Retinal pigment epithelial cell (primary cell): ENCODE measurements around the gene SNX21.
"Not testable (repeated sequence)": the region's sequence is repeated elsewhere in the genome, so short reads cannot be mapped to it uniquely, and the experiment has no call there.

Experiments
- DNase-seq: peaks from one replicate; pipeline ENCODE4 v3.0.0-alpha.2; 2010; ENCODE audit warnings: low read depth
- H3K4me3 ChIP-seq: 2 replicates; pipeline ENCODE4 v1.5.1; 2011; ENCODE audit warnings: mild to moderate bottlenecking, low read length, control low read depth, moderate library complexity
- TF ChIP-seq, protein P1 (sequence below): conservative IDR thresholded peaks from 2 replicates; pipeline ENCODE4 v1.5.1; 2011; ENCODE audit warnings: low read depth, low read length, control low read depth, inconsistent platforms

SNX21 gene

DNA sequence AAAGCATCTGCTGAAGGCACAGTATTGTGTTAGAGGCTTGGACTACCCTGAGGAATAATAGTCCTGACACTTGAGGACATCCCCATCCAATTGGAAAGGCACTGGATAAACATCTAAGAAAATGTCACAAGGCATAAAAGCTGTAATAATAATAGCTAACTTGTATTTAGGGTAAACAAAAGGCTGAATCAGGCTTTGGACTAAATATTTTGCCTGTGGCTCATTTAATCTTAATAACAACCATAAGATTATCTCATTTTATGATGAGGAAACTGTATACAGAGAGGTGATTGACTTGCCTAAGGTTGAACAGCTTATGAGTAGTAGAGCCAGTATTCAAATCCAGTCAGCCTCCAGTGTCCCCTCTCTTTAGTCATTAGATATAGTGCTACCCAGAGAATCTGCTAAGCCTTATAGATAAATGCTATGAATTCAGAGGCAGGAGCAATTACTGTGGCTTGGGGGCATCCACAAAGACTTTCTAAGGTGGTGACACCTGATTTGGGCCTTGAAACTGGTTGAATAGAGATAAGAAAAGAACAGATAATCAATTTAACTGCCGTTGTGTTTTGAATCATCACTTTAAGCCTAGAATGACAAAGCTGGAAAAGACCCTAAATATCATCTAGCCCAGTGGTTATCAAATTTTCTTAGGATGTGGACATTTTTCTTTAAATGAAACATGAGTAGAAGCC, 40.0 kb downstream of the SNX21 start:
- DNase-seq, result no peak
- TF ChIP-seq, protein P1, sequence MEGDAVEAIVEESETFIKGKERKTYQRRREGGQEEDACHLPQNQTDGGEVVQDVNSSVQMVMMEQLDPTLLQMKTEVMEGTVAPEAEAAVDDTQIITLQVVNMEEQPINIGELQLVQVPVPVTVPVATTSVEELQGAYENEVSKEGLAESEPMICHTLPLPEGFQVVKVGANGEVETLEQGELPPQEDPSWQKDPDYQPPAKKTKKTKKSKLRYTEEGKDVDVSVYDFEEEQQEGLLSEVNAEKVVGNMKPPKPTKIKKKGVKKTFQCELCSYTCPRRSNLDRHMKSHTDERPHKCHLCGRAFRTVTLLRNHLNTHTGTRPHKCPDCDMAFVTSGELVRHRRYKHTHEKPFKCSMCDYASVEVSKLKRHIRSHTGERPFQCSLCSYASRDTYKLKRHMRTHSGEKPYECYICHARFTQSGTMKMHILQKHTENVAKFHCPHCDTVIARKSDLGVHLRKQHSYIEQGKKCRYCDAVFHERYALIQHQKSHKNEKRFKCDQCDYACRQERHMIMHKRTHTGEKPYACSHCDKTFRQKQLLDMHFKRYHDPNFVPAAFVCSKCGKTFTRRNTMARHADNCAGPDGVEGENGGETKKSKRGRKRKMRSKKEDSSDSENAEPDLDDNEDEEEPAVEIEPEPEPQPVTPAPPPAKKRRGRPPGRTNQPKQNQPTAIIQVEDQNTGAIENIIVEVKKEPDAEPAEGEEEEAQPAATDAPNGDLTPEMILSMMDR, result no peak
- H3K4me3 ChIP-seq, result no peak overlapping the region

DNA sequence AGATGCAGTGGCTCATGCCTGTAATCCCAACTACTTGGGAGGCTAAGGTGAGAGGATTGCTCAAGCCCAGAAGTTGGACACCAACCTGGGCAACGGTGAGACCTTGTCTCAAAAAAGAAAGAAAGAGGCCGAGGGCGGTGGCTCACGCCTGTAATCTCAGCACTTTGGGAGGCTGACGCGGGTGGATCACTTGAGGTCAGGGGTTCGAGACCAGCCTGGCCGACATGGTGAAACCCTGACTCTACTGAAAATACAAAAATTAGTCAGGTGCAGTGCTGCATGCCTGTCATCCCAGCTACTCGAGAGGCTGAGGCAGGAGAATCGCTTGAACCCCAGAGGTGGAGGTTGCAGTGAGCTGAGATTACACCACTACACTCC, 40.5 kb downstream of the SNX21 start:
- H3K4me3 ChIP-seq, DNase-seq: not testable (repeated sequence)

DNA sequence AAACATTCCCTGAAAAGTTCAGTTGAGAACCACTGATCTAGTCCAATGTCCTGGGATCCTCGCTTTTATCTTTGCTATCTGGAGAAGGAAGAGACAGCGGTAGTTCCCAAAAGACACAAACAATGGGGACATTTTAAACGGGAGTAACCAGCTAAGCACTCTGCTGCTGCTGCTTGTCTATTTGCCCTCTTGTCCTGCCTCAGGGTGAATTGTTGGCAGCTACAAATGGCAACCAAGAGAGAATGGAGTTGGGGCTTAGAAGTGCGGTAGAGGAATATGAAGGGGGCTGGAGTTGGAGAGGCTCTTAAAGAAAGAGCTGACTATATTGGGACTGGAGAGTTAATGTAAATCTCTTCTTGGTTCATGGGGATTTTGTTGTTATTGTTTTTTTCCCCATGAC, 41.0 kb downstream of the SNX21 start:
- TF ChIP-seq, protein P1, result no peak
- no peak overlapping the region for H3K4me3 ChIP-seq
- no peak for DNase-seq

DNA sequence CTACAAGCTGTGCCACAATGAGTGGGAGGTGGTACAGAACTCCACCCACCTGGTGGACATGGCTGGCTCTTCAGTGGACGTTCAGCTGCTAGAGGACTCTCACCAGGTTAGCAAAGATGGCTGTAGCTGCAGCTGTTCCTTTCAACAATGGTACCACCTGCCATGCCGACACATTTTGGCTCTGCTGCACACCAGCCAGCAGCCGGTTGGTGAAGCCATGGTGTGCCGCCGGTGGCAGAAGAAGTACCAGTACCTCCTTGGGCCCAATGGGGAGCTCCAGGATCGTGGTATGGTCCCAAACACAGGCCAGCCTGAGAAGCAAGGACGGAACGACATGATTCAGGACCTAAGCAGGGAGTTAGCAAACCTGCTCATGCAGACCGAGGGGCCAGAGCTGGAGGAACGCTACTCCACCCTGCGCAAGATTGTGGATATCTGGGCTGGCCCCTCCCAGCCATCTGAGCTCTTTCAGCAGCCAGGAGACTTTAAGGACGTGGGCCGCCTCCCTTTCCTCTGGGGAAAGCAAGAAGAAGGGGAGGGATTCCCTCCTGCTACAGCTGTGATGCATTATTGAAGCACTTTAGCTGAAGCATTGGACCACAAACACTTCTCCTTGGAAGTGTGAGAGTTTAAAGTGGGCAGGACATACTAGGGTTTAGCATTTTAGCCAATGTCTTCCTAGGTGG, 44.6 kb downstream of the SNX21 start:
- TF ChIP-seq, protein P1, result no peak
- no peak for DNase-seq
- no peak overlapping the region for H3K4me3 ChIP-seq

DNA sequence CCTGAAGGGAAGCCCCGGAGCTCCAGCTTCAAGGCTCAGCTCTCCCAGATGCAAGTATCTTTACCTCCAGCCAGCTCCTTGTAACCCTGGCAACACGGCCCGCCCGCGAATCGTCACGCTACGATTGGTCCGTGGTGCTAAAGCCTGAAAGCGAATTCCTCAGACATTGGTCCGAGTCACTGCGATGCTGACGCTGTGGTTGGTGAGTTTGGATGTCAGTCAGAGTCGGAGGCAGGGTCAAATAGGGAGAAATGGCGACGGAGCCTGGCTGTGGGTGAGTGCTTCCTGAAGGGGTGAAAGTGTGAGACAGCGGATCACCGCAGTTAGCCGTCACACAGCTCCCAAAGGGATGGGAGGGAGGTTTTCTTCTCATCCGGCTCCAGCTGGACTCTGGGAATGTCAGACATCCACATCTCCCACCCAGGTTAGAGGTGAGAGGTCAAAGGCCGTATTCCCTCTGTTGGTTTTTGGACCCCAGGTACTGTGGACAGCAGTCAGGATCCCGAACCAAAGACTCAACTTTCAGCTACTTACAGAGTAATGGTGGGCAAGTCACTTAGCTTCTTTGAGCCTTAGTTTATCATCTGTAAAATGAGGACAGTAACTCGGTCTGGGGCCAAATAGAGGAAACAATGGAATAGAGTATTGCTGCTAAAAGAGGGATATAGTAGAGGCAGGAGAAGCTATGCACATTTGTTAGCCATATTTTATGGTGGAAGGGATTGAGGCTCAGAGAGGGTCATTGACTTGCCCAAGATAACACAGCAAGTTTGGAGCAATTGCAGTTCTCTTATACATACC, 47.6 kb downstream of the SNX21 start, which contains the start of gene ZSWIM1:
ZSWIM1 (plus strand) TSS at position 240 of the 801 bp plus-strand sequence. CDS start 1,366 bp downstream, outside the sequence.
- H3K4me3 ChIP-seq, result peak within 1 kb of the TSS; percentile 88
- DNase-seq, result peak; percentile 94
- TF ChIP-seq, protein P1, result no peak

DNA sequence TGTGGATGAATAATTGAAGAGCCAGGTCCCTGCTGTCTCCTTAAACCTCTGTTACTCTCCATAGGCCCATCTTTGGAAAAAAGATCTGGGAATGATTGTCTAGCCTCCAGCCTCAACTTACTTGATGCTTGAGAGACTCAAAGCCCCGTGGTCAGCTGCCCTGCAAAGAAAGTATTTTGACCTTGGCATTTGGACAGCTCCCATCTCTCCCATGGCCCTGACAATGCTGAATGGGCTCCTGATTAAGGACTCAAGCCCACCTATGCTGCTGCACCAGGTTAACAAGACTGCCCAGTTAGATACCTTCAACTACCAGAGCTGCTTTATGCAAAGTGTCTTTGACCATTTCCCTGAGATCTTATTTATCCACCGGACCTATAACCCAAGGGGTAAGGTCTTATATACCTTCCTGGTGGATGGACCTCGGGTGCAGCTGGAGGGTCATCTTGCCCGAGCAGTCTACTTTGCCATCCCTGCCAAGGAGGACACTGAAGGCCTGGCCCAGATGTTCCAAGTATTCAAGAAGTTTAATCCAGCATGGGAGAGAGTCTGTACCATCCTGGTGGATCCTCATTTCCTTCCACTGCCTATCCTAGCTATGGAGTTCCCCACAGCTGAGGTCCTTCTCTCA, 49.0 kb downstream of the SNX21 start:
- TF ChIP-seq, protein P1, result no peak
- DNase-seq, result no peak
- H3K4me3 ChIP-seq, result no peak overlapping the region

DNA sequence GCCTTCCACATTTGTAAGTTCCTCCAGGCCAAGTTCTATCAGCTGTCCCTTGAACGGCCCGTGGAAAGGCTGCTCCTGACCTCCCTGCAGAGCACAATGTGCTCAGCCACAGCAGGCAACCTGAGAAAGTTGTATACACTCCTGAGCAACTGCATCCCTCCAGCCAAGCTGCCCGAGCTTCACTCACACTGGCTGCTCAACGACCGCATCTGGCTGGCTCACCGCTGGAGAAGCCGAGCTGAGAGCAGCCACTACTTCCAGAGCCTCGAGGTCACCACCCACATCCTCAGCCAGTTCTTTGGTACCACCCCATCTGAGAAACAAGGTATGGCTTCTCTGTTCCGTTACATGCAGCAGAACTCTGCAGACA, 49.5 kb downstream of the SNX21 start:
- TF ChIP-seq, protein P1, result no peak
- H3K4me3 ChIP-seq, result no peak overlapping the region

More for the DNA sequence above, 49.5 kb downstream of the SNX21 start:
- DNase-seq, result no peak
